Naive thymus-derived CD4-positive, alpha-beta T cell (primary cell): ENCODE data around the gene PTPN1. TPM values are rescaled to one million over a fixed set of nuclear protein-coding genes. Genes with fewer than 3 reads are reported as not detected.

Experiments used
- ATAC-seq: fragments of 150-1000 bp; cut with Tn5 transposase; 2 replicates; pipeline ENCODE4 v1.10.0; 2021; ENCODE audit warnings: mild to moderate bottlenecking, moderate library complexity
- CTCF ChIA-PET: fragments of 350-600 bp; sonication (Branson Sonifier 250); formaldehyde crosslinking; loops from one replicate; lab custom pipeline; 2021; ENCODE audit warnings: antibody characterized with exemption; lab: Charles Lee
- POLR2A ChIA-PET: fragments of 350-600 bp; sonication (Branson Sonifier 250); formaldehyde crosslinking; loops from one replicate; lab custom pipeline; 2021; ENCODE audit warnings: antibody characterized with exemption, inconsistent platforms; lab: Charles Lee
- DNase-seq, 9 donors: peaks; one replicate each; pipeline versions ENCODE4 v3.0.0 to v3.0.0-alpha.2; 2020 to 2022; ENCODE audit warnings: mixed read lengths in 1 of 9
- H3K27ac ChIP-seq: one replicate; pipeline ENCODE4 v1.7.0; 2013; ENCODE audit warnings: mild to moderate bottlenecking, low read depth, low read length, moderate library complexity
- H3K27me3 ChIP-seq, 2 donors: one replicate each; pipeline ENCODE4 v1.7.0; 2013; ENCODE audit warnings: low read length in 2 of 2, mild to moderate bottlenecking in 2 of 2, moderate library complexity in 2 of 2; ENCODE audit not compliant: control insufficient read depth in 2 of 2, insufficient read depth in 2 of 2
- H3K36me3 ChIP-seq, 3 experiments: 1 replicate in 2 of 3; 2 replicates in 1 of 3; pipeline ENCODE4 v1.7.0; 2013; ENCODE audit warnings: low read length in 3 of 3, mild to moderate bottlenecking in 3 of 3, moderate library complexity in 1 of 3; ENCODE audit not compliant: insufficient read depth in 3 of 3, control insufficient read depth in 2 of 3
- H3K4me1 ChIP-seq, 2 donors: one replicate each; pipeline ENCODE4 v1.7.0; 2013; ENCODE audit warnings: low read length in 2 of 2, mild to moderate bottlenecking in 2 of 2, moderate library complexity in 1 of 2; ENCODE audit not compliant: control insufficient read depth in 2 of 2, insufficient read depth in 2 of 2
- H3K4me3 ChIP-seq: 2 replicates; pipeline ENCODE4 v1.7.0; 2013; ENCODE audit warnings: mild to moderate bottlenecking, low read length
- H3K9me3 ChIP-seq, 3 experiments: 1 replicate in 2 of 3; 2 replicates in 1 of 3; pipeline ENCODE4 v1.7.0; 2013; ENCODE audit warnings: low read length in 3 of 3; ENCODE audit not compliant: control insufficient read depth in 2 of 3
- H3K27ac Mint-ChIP-seq, 9 donors: one replicate each; pipeline ENCODE4 v1.8.0; 2020 to 2022; ENCODE audit warnings: mixed read lengths in 9 of 9, mild to moderate bottlenecking in 8 of 9, moderate library complexity in 5 of 9, inconsistent platforms in 2 of 9
- H3K27me3 Mint-ChIP-seq, 5 donors: one replicate each; pipeline ENCODE4 v1.8.0; 2021 to 2022; ENCODE audit warnings: mixed read lengths in 5 of 5, mild to moderate bottlenecking in 1 of 5
- H3K36me3 Mint-ChIP-seq, 5 donors: one replicate each; pipeline ENCODE4 v1.8.0; 2020 to 2022; ENCODE audit warnings: mixed read lengths in 5 of 5, mild to moderate bottlenecking in 3 of 5, inconsistent platforms in 1 of 5
- H3K4me1 Mint-ChIP-seq, 7 donors: one replicate each; pipeline ENCODE4 v1.8.0; 2020 to 2022; ENCODE audit warnings: mixed read lengths in 7 of 7, mild to moderate bottlenecking in 3 of 7, inconsistent platforms in 1 of 7
- H3K4me3 Mint-ChIP-seq, 10 donors: one replicate each; pipeline ENCODE4 v1.8.0; 2020 to 2022; ENCODE audit warnings: mild to moderate bottlenecking in 10 of 10, mixed read lengths in 10 of 10, moderate library complexity in 6 of 10, inconsistent platforms in 2 of 10
- H3K9me3 Mint-ChIP-seq, 11 donors: one replicate each; pipeline ENCODE4 v1.8.0; 2020 to 2022; ENCODE audit warnings: mixed read lengths in 11 of 11, mild to moderate bottlenecking in 4 of 11, inconsistent platforms in 1 of 11, moderate library complexity in 1 of 11
- intact Hi-C, 2 donors: fragments of 100-400 bp; cut with micrococcal nuclease; formaldehyde crosslinking; loops; one replicate each; pipeline ENCODE4 v1.15.1; 2023
- polyA plus RNA-seq, 2 donors: library from polyadenylated mRNA; unstranded; fragments of 300-500 nt; fragmentation: Illumina TruSeq; gene quantifications; one replicate each; pipeline ENCODE4 v1.2.3, GENCODE V29; 2021
- total RNA-seq, 6 experiments: library from RNA in 5 of 6; stranded (reverse) in 5 of 6; gene quantifications; 1 replicate in 5 of 6; 2 replicates in 1 of 6; pipeline ENCODE4 v1.2.3 and lab custom pipeline; 2021 to 2026

The PTPN1 gene
- total and polyA plus RNA-seq, 7 experiments from 2014 or later = 30.4 to 80.5 (median 59.7) TPM

DNA sequence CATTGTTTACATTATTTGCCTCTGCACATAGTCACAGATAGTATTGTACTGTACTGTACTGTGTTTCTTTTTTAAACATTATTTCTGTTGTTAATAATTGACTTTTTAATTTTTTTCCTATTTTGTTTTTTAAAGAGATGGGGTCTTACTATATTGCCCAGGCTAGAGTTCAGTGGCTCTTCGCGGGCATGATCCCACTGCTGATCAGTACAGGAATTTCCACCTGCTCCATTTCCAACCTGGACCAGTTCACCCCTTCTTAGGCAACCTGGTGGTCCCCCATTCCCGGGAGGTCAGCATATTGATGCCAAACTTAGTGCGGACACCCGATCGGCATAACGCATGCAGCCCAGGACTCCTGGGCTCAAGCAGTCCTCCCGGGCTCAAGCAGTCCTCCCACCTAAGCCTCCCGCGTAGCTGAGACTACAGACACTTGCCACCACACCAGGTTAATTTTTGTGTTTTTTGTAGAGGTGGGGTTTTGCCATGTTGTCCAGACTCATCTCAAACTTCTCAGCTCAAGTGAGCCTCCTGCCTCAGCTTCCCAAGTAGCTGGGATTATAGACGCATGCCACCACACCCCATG, 47.5 kb downstream of the PTPN1 start:
- H3K27me3 Mint-ChIP-seq = no peaks in the 10 kb centered on the region
- POLR2A ChIA-PET = interaction anchor here (0.6 kb wide), 1 partner anchor 71 kb away, joined by 3 read pairs; no protein-coding TSS in a partner anchor
- no peaks in the 10 kb centered on the region for H3K9me3 Mint-ChIP-seq
- CTCF ChIA-PET = interaction anchor here (1.2 kb wide), 1 partner anchor 79 kb away, joined by 3 read pairs; no protein-coding TSS in a partner anchor
- Histone ChIP-seq H3K9me3 (no peaks in the 10 kb centered on the region), H3K4me3 (no peak overlapping the region), H3K27me3 (no peaks in the 10 kb centered on the region), H3K4me1 (peaks cover 0 to 3% of the 10 kb centered on the region in 2 donors), H3K27ac (no peak overlapping the region), H3K36me3 (peaks cover 2 to 25% (median 16%) of the 10 kb centered on the region in 3 experiments)
- H3K27ac Mint-ChIP-seq = peak overlapping the region in 4 of 9 donors; percentile 14 to 81 (median 43)
- DNase-seq (no peak), ATAC-seq (no peak)
- peaks cover 0 to 30% (median 10%) of the 10 kb centered on the region in 5 donors for H3K36me3 Mint-ChIP-seq
- H3K4me1 Mint-ChIP-seq = peaks cover 23 to 48% (median 37%) of the 10 kb centered on the region in 7 donors
- intact Hi-C loops = no loop called here
- H3K4me3 Mint-ChIP-seq = peak overlapping the region in 1 of 10 donors; percentile 24

- Histone ChIP-seq H3K9me3 (no peaks in the 10 kb centered on the region), H3K36me3 (peaks cover 8 to 33% (median 16%) of the 10 kb centered on the region in 3 experiments), H3K27ac (no peak overlapping the region), H3K4me3 (no peak overlapping the region), H3K4me1 (peaks cover 0 to 3% of the 10 kb centered on the region in 2 donors), H3K27me3 (no peaks in the 10 kb centered on the region)
- intact Hi-C loops = no loop called here
- Mint-ChIP-seq H3K27me3 (no peaks in the 10 kb centered on the region), H3K4me1 (peaks cover 26 to 54% (median 41%) of the 10 kb centered on the region in 7 donors), H3K27ac (peak overlapping the region in 7 of 9 donors; percentile 10 to 89 (median 56)), H3K4me3 (peak overlapping the region in 1 of 10 donors; percentile 5), H3K9me3 (no peaks in the 10 kb centered on the region), H3K36me3 (peaks cover 5 to 35% (median 14%) of the 10 kb centered on the region in 5 donors)
- POLR2A ChIA-PET = interaction anchor here (0.6 kb wide), 1 partner anchor 50 kb away, joined by 3 read pairs; no protein-coding TSS in a partner anchor
- ATAC-seq = no peak
- no peak for DNase-seq
- CTCF ChIA-PET = no interaction called here
Observed at GRCh38 chr20:50558483-50558925, 48.3 kb downstream of the PTPN1 start.

- CTCF ChIA-PET = no interaction called here
- POLR2A ChIA-PET = no interaction called here
- intact Hi-C loops = no loop called here
Observed at GRCh38 chr20:50559149-50559548, 49.0 kb downstream of the PTPN1 start.

GRCh38 chr20:50559856-50560638, 49.9 kb downstream of the PTPN1 start:
- Histone ChIP-seq H3K36me3 (peaks cover 8 to 41% (median 19%) of the 10 kb centered on the region in 3 experiments), H3K4me1 (peaks cover 0 to 3% of the 10 kb centered on the region in 2 donors), H3K27me3 (no peaks in the 10 kb centered on the region), H3K27ac (no peak overlapping the region), H3K4me3 (no peak overlapping the region), H3K9me3 (no peaks in the 10 kb centered on the region)
- Mint-ChIP-seq H3K27ac (peak overlapping the region in 7 of 9 donors; percentile 26 to 89 (median 56)), H3K9me3 (no peaks in the 10 kb centered on the region), H3K4me3 (no peak overlapping the region), H3K4me1 (peaks cover 26 to 62% (median 47%) of the 10 kb centered on the region in 7 donors), H3K36me3 (peaks cover 7 to 40% (median 17%) of the 10 kb centered on the region in 5 donors), H3K27me3 (no peaks in the 10 kb centered on the region)
- DNase-seq = no peak
- no peak for ATAC-seq
- ChIA-PET POLR2A (interaction anchor here (0.6 to 1.4 kb wide), 3 partner anchors 10 to 1123 kb away, joined by 3 to 5 read pairs (median 4); no protein-coding TSS in a partner anchor), CTCF (no interaction called here)
- intact Hi-C loops = no loop called here

More at GRCh38 chr20:50559149-50559548, 49.0 kb downstream of the PTPN1 start:
- H3K9me3 Mint-ChIP-seq = no peaks in the 10 kb centered on the region
- H3K4me3 Mint-ChIP-seq = no peak overlapping the region
- Histone ChIP-seq H3K4me3 (no peak overlapping the region), H3K4me1 (peaks cover 0 to 3% of the 10 kb centered on the region in 2 donors), H3K36me3 (peaks cover 8 to 34% (median 16%) of the 10 kb centered on the region in 3 experiments), H3K27me3 (no peaks in the 10 kb centered on the region), H3K9me3 (no peaks in the 10 kb centered on the region), H3K27ac (no peak overlapping the region)
- H3K36me3 Mint-ChIP-seq = peaks cover 5 to 35% (median 14%) of the 10 kb centered on the region in 5 donors
- DNase-seq = no peak
- ATAC-seq = no peak
- H3K27ac Mint-ChIP-seq = peak overlapping the region in 7 of 9 donors; percentile 7 to 89 (median 26)
- peaks cover 26 to 55% (median 41%) of the 10 kb centered on the region in 7 donors for H3K4me1 Mint-ChIP-seq
- no peaks in the 10 kb centered on the region for H3K27me3 Mint-ChIP-seq

DNA sequence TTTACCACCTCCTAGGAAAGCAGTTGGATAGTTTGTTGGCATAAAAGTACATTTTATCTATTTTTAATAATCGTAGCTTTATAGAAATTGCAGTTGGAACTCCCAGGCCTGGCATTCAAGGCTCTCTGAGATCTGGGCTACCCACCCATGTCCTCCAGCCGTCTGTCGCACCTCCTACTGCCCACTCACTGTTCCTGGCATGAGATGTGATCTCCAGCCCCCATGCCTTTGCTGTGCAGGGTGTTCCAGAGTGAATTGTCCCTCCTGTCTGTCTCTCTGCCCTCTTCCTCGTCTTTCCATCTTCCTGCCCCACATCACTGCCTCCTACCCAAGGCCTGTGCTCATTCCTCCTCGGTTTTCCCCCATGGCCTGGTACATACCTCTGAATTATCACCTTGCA, 50.7 kb downstream of the PTPN1 start:
- H3K27me3 ChIP-seq = no peaks in the 10 kb centered on the region
- no peak for ATAC-seq
- Mint-ChIP-seq H3K27ac (peak overlapping the region in 7 of 9 donors; percentile 6 to 86 (median 73)), H3K4me3 (peak overlapping the region in 2 of 10 donors; percentile 25 to 40), H3K36me3 (peaks cover 9 to 40% (median 20%) of the 10 kb centered on the region in 5 donors), H3K4me1 (peaks cover 28 to 62% (median 48%) of the 10 kb centered on the region in 7 donors), H3K27me3 (no peaks in the 10 kb centered on the region), H3K9me3 (no peaks in the 10 kb centered on the region)
- POLR2A ChIA-PET = interaction anchor here (0.6 to 1.4 kb wide), 3 partner anchors 11 to 1124 kb away, joined by 3 to 5 read pairs (median 4); no protein-coding TSS in a partner anchor
- DNase-seq = no peak
- no peaks in the 10 kb centered on the region for H3K9me3 ChIP-seq
- peaks cover 8 to 47% (median 19%) of the 10 kb centered on the region in 3 experiments for H3K36me3 ChIP-seq
- H3K4me1 ChIP-seq = peaks cover 0 to 3% of the 10 kb centered on the region in 2 donors
- CTCF ChIA-PET = interaction anchor here (1.1 kb wide), 1 partner anchor 378 kb away, joined by 3 read pairs; no protein-coding TSS in a partner anchor
- H3K4me3 ChIP-seq = no peak overlapping the region
- intact Hi-C loops = no loop called here
- peak overlapping the region; percentile 36 for H3K27ac ChIP-seq
